ENCODE data around the gene SPATS2. TPM values are rescaled to one million over a fixed set of nuclear protein-coding genes. Genes with fewer than 3 reads are reported as not detected.
"Not testable (repeated sequence)": the region's sequence is repeated elsewhere in the genome, so short reads cannot be mapped to it uniquely, and the experiment has no call there.

SPATS2 gene
- total RNA-seq, 6 experiments from 2014 or later, result 33.4 to 64.4 (median 50.9) TPM

GRCh38 chr12:49330631-49331379 lies 36.5 kb upstream of the SPATS2 start:
- H3K36me3 Mint-ChIP-seq (ENCODE audit: low read depth), result peaks cover 9% of the 10 kb centered on the region; the same call in 1 of the 2 replicates
- DNase-seq, result no peak

GRCh38 chr12:49331380-49332222 lies 35.7 kb upstream of the SPATS2 start:
- Mint-ChIP-seq H3K36me3 (ENCODE audit: low read depth) (peaks cover 9% of the 10 kb centered on the region; the same call in 1 of the 2 replicates), H3K9me3 (no peaks in the 10 kb centered on the region), H3K27me3 (ENCODE audit: insufficient read depth) (peaks cover 17% of the 10 kb centered on the region), H3K4me3 (no peak overlapping the region), H3K4me1 (ENCODE audit: low read depth) (no peaks in the 10 kb centered on the region), H3K27ac (no peak overlapping the region)
- DNase-seq, result peak; percentile 63
- peak; percentile 88 for TF ChIP-seq CTCF (IDR thresholded peaks at IDR 0.05)

More at GRCh38 chr12:49330631-49331379, 36.5 kb upstream of the SPATS2 start:
- Mint-ChIP-seq H3K9me3 (no peaks in the 10 kb centered on the region), H3K27ac (no peak overlapping the region), H3K27me3 (ENCODE audit: insufficient read depth) (peaks cover 15% of the 10 kb centered on the region), H3K4me1 (ENCODE audit: low read depth) (no peaks in the 10 kb centered on the region), H3K4me3 (no peak overlapping the region)
- TF ChIP-seq CTCF (IDR thresholded peaks at IDR 0.05), result no peak

GRCh38 chr12:49332441-49332861 lies 34.8 kb upstream of the SPATS2 start:
- Mint-ChIP-seq H3K4me3 (no peak overlapping the region), H3K9me3 (no peaks in the 10 kb centered on the region), H3K27ac (no peak overlapping the region), H3K36me3 (ENCODE audit: low read depth) (peaks cover 9% of the 10 kb centered on the region; the same call in 1 of the 2 replicates), H3K4me1 (ENCODE audit: low read depth) (peaks cover 8% of the 10 kb centered on the region), H3K27me3 (ENCODE audit: insufficient read depth) (peaks cover 21% of the 10 kb centered on the region)
- DNase-seq, result no peak
- TF ChIP-seq CTCF (IDR thresholded peaks at IDR 0.05), result no peak

GRCh38 chr12:49332891-49333371 lies 34.3 kb upstream of the SPATS2 start:
- Mint-ChIP-seq H3K9me3 (no peaks in the 10 kb centered on the region), H3K27ac (no peak overlapping the region), H3K27me3 (ENCODE audit: insufficient read depth) (peaks cover 21% of the 10 kb centered on the region), H3K36me3 (ENCODE audit: low read depth) (peaks cover 5% of the 10 kb centered on the region; the same call in 1 of the 2 replicates), H3K4me3 (no peak overlapping the region), H3K4me1 (ENCODE audit: low read depth) (peaks cover 13% of the 10 kb centered on the region)
- no peak for TF ChIP-seq CTCF (IDR thresholded peaks at IDR 0.05)
- DNase-seq, result no peak

- peaks cover 13% of the 10 kb centered on the region for H3K4me1 Mint-ChIP-seq (ENCODE audit: low read depth)
- H3K9me3 Mint-ChIP-seq; H3K36me3 Mint-ChIP-seq (ENCODE audit: low read depth); H3K4me3 Mint-ChIP-seq; H3K27ac Mint-ChIP-seq; DNase-seq: not testable (repeated sequence)
- H3K27me3 Mint-ChIP-seq (ENCODE audit: insufficient read depth), result peaks cover 21% of the 10 kb centered on the region
Measured at GRCh38 chr12:49333778-49334177, 33.5 kb upstream of the SPATS2 start.
